Uterus (tissue), 4 donors: Measurements from ENCODE around the gene PYGB. TPM values are rescaled to one million over a fixed set of nuclear protein-coding genes. Genes with fewer than 3 reads are reported as not detected.

ENCODE experiments used
- DNase-seq, 2 donors: peaks; one replicate each; pipeline ENCODE4 v3.0.0-alpha.2; 2019 to 2020
- H3K27ac ChIP-seq, 2 donors: fragments of 200-600 bp; sonication (generic); 1 replicate in 1 of 2; 2 replicates in 1 of 2; pipeline ENCODE4 v1.5.1; 2016 to 2018
- H3K27me3 ChIP-seq, 2 donors: fragments of 200-600 bp; sonication (generic); one replicate each; pipeline ENCODE4 v1.5.1; 2018 to 2019; ENCODE audit warnings: control low read depth in 1 of 2
- H3K36me3 ChIP-seq, 2 donors: fragments of 200-600 bp; sonication (generic); one replicate each; pipeline ENCODE4 v1.5.1; 2019; ENCODE audit warnings: control low read depth in 1 of 2
- H3K4me1 ChIP-seq, 2 donors: fragments of 200-600 bp; sonication (generic); one replicate each; pipeline ENCODE4 v1.5.1; 2018 to 2019; ENCODE audit warnings: control low read depth in 1 of 2
- H3K4me3 ChIP-seq, 2 donors: fragments of 200-600 bp; sonication (generic); 1 replicate in 1 of 2; 2 replicates in 1 of 2; pipeline ENCODE4 v1.5.1; 2018 to 2019; ENCODE audit warnings: mild to moderate bottlenecking in 1 of 2
- H3K9me3 ChIP-seq, 2 donors: fragments of 200-600 bp; sonication (generic); one replicate each; pipeline ENCODE4 v1.5.1; 2019; ENCODE audit warnings: control low read depth in 1 of 2
- POLR2A ChIP-seq, 2 donors: fragments of 450-650 bp; IDR thresholded peaks; one replicate each; pipeline ENCODE4 v1.6.1; 2016; ENCODE audit warnings: antibody characterized with exemption in 2 of 2, mild to moderate bottlenecking in 1 of 2, moderate library complexity in 1 of 2
- intact Hi-C: fragments of 100-400 bp; cut with DNase I; formaldehyde crosslinking; loops from one replicate; pipeline ENCODE4 v1.15.1; 2023; ENCODE audit warnings: low total_unique reads
- total RNA-seq, 4 donors: library from RNA; depleted of rRNA in 3 of 4; stranded (reverse); fragments of >200 nt in 3 of 4; gene quantifications; one replicate each; pipeline versions ENCODE4 v1.1.0 to v1.2.4, GENCODE V29; 2014 to 2023
- TF ChIP-seq, protein P1 (sequence below), 4 experiments: fragments of 200-600 bp in 2 of 4; fragments of 450-650 bp in 2 of 4; sonication (generic) in 2 of 4; IDR thresholded peaks; one replicate each; pipeline ENCODE4 v1.5.1; 2016 to 2019; ENCODE audit warnings: antibody characterized with exemption in 4 of 4, mild to moderate bottlenecking in 2 of 4, moderate library complexity in 1 of 4
- donor health status: DM: yes; HTN: yes; CAD: no.

PYGB gene
- total RNA-seq, 4 donors from 2014 or later, result 26.2 to 87.9 (median 49.8) TPM

DNA sequence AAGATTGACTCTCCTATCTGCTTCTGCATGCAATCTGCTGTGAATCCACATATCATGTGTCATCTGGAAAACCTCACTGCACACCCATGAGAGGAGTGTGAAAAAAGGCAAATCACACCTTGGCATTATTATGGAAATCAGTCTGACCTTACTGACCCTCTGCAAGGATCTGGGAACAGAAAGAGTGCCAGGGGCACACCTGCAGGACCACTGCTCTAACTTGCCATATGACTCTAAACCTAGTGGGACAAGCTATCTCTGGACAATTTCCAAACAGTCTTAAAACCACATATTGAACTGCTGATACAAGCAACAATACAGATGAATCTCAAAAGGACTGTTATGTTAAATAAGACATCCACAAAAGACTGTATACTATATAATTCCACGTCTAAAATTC, 92.5 kb downstream of the PYGB start:
- H3K9me3 ChIP-seq, result no peaks in the 10 kb centered on the region
- no peaks in the 10 kb centered on the region for H3K4me1 ChIP-seq
- H3K27ac ChIP-seq, result no peak overlapping the region
- no peak for DNase-seq
- intact Hi-C loops, result no loop called here
- H3K4me3 ChIP-seq, result no peak overlapping the region
- no peaks in the 10 kb centered on the region for H3K36me3 ChIP-seq
- TF ChIP-seq POLR2A (IDR thresholded peaks at IDR 0.05), result no peak
- TF ChIP-seq, protein P1, sequence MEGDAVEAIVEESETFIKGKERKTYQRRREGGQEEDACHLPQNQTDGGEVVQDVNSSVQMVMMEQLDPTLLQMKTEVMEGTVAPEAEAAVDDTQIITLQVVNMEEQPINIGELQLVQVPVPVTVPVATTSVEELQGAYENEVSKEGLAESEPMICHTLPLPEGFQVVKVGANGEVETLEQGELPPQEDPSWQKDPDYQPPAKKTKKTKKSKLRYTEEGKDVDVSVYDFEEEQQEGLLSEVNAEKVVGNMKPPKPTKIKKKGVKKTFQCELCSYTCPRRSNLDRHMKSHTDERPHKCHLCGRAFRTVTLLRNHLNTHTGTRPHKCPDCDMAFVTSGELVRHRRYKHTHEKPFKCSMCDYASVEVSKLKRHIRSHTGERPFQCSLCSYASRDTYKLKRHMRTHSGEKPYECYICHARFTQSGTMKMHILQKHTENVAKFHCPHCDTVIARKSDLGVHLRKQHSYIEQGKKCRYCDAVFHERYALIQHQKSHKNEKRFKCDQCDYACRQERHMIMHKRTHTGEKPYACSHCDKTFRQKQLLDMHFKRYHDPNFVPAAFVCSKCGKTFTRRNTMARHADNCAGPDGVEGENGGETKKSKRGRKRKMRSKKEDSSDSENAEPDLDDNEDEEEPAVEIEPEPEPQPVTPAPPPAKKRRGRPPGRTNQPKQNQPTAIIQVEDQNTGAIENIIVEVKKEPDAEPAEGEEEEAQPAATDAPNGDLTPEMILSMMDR (IDR thresholded peaks at IDR 0.05), result no peak
- H3K27me3 ChIP-seq, result no peaks in the 10 kb centered on the region

DNA sequence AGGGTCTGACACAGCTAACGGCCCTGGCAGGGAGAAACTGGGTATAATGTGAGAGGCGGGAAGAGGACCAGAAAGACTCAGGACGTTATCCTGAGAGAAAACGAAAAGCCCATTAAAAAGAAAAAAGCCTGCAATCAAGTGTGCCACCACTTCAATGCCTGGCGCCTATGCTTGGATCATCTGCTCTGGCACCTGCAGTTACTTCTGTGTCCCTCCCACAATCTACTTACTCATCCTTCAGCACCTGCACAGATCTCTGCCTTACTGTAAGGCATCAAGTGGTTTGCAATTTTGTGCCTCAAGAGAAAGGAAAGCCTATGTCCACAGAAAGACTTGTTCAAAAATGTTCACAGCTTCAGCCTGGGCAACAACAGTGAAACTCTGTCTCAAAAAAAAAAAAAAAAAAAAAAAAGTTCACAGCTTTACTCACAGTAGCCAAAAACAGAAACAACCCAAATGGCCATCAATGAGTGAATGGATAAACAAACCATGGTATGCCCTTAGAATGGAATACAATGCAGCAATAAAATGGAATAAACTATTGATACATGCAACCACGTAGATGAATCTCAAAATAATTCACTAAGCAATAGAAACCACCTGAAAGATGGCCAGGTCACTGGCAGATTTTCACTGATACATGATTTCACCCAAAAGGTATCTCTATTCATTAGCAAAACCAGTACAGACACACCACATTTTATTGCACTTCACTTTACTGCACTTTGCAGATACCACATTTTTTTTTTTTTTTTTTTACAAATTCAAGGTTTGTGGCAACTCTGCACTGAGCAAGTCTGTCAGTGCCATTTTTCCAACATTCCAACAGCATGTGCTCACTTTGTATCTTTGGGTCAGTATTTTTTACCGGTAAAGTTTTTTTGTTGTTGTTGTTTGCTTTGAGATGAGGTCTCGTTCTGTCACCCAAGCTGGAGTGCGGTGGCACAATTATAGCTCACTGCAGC, 94.1 kb downstream of the PYGB start:
- Histone ChIP-seq H3K4me1 (no peaks in the 10 kb centered on the region), H3K9me3 (no peaks in the 10 kb centered on the region)

DNA sequence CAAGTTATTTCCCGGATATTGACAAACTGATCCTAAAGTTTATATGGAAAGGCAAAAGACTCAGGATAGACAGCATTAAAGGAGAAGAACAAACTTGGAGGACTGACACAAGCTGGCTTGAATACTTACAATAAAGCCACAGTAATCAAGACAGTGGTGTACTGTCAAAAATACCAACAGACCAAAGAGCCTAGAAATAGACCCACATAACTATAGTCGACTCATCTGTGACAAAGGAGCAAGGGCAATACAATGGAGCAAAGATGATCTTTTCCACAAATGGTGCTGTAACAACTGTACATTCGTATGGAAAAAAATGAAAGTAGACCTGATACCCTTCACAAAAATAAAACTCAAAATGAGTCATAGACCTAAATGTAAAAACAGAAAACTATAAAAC, 96.7 kb downstream of the PYGB start:
- no peaks in the 10 kb centered on the region for H3K36me3 ChIP-seq
- TF ChIP-seq, protein P1 (IDR thresholded peaks at IDR 0.05), result no peak
- TF ChIP-seq POLR2A (IDR thresholded peaks at IDR 0.05), result no peak
- no peak overlapping the region for H3K27ac ChIP-seq
- no peaks in the 10 kb centered on the region for H3K9me3 ChIP-seq
- no peak overlapping the region for H3K4me3 ChIP-seq
- H3K4me1 ChIP-seq, result no peaks in the 10 kb centered on the region
- no peak for DNase-seq
- intact Hi-C loops, result no loop called here
- no peaks in the 10 kb centered on the region for H3K27me3 ChIP-seq

More for the DNA sequence above, 94.1 kb downstream of the PYGB start:
- H3K27ac ChIP-seq, result no peak overlapping the region
- H3K27me3 ChIP-seq, result no peaks in the 10 kb centered on the region
- DNase-seq, result no peak
- TF ChIP-seq POLR2A (IDR thresholded peaks at IDR 0.05), result no peak
- TF ChIP-seq, protein P1 (IDR thresholded peaks at IDR 0.05), result no peak
- H3K4me3 ChIP-seq, result no peak overlapping the region
- intact Hi-C loops, result no loop called here
- no peaks in the 10 kb centered on the region for H3K36me3 ChIP-seq

DNA sequence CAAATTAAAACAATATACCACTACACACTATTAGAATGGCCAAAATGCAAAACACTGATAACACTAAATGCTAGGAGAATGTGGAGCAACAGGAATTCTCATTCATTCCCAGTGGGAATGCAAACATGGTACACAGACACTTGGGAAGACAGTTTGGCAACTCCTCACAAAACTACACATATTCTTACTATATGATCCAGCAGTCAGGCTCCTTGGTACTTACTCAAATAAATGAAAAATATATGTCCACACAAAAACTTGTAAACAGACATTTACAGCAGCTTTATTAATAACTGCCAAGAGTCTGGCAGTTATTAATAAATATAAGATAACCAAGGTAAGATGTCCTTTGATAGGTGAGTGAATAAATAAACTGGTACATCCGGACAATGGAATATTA, 97.8 kb downstream of the PYGB start:
- TF ChIP-seq, protein P1 (IDR thresholded peaks at IDR 0.05), result no peak
- no peak for TF ChIP-seq POLR2A (IDR thresholded peaks at IDR 0.05)
- Histone ChIP-seq H3K27ac (no peak overlapping the region), H3K27me3 (no peaks in the 10 kb centered on the region), H3K4me3 (no peak overlapping the region), H3K36me3 (no peaks in the 10 kb centered on the region), H3K4me1 (no peaks in the 10 kb centered on the region), H3K9me3 (no peaks in the 10 kb centered on the region)
- intact Hi-C loops, result no loop called here
- no peak for DNase-seq

DNA sequence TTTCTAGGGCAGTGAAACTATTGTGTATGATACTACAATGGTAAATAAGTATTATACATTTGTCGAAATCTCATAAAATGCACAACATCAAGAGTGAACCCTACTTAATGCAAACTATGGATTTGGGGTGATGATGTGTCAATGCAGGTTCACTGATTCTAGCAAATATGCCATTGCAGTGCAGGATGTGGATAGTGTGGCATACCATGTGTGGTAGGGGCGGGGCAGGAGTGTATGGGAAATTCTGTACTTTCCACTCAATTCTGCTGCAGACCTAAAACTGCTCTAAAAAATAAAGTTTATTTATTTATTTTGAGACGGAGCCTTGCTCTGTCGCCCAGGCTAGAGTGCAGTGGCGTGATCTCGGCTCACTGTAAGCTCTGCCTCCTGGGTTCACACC, 98.5 kb downstream of the PYGB start:
- H3K4me3 ChIP-seq, result no peak overlapping the region
- H3K27me3 ChIP-seq, result no peaks in the 10 kb centered on the region
- no peak overlapping the region for H3K27ac ChIP-seq
- no peak for DNase-seq
- no peaks in the 10 kb centered on the region for H3K4me1 ChIP-seq
- intact Hi-C loops, result no loop called here
- no peaks in the 10 kb centered on the region for H3K36me3 ChIP-seq
- H3K9me3 ChIP-seq, result no peaks in the 10 kb centered on the region
- TF ChIP-seq POLR2A (IDR thresholded peaks at IDR 0.05), result no peak
- TF ChIP-seq, protein P1 (IDR thresholded peaks at IDR 0.05), result no peak
